Measurements from ENCODE around the gene GRAP. TPM values are rescaled to one million over a fixed set of nuclear protein-coding genes. Genes with fewer than 3 reads are reported as not detected.

Gene GRAP
- total and polyA plus RNA-seq, 10 donors: 36.2 to 114 (median 47.4) TPM

DNA sequence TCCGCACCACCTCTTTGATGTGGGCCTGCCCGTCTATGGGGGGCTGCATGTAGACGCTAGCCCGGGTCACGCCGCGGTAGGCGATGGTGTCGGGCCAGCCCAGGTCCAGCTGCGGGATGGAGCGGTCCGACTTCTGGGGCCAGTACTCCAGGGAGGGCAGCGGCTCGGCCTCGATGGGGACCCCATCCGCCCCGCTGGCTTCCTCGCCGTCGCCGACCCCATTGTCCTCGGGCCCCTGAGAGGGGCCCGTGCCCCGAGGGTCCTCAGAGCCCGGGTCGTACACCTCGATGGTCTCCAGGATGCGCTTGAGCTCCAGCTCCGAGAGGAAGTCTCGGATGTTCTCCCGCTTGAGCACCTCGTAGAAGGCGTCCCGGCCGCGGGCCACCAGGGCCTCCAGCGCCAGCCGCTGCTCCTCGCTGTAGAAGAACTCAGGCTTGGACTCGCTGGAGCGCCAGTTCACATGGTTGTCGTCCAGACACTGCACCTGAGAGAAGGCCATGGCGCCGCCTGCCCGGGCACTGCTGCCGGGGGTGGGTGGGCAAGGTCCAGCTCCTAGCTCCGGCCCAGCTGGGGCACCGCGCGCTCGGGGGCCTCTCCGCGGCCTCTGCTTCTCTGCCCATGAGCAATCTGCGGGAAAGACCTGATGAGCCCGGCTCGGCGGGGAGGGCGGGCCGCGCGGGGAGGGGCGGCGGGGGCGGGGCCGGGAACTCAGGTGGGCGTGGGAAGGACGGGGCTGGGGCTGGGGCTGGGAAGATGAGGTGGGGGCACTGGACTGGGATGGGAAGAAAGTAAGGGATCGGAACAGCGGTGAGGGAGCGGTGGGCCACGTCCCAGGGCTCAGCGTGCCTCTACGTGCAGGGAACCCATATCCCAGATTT, 43.0 kb downstream of the GRAP start:
- intact Hi-C loops (cut with DNase I; ENCODE audit: low total_unique reads): no loop called here
- 22 to 35% (median 26%) methylated on average over 46 to 73 of the region's 73 CpGs for WGBS, 5 donors
- no peak for DNase-seq

DNA sequence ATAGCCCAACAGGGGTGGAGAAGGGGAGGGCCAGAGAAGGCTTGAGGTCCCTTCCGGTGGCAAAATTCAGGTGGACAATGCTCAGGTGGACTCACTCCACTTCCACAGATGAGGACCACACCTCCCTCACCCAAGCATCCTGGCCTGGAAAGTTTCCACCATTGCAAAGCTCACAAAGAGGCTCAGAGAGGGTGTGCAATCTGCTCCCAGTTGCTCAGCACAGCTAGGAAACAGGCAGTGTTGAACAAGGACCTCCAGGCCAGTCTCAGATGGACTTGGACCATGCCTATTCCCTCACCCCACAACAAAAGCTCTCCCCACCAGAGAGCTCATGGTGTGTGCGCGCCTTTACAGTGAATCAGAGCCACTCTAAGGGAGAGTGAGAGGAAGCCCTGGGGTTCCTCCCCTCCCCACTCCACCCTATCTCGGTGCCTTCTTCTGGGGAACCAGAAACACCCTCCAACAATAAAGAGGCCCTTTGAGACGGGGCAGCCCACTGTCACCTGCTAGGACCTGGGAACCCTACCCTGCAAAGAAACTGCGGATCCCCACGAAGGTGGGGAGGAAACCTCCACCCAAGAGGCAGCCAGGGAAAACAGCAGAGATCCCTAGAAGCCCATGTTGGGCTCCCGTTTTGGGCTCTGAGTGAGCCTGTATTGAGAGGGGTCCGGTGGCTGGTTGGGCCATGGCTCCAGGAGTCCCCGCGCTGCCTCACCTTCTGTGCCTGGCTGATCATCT, 43.8 kb downstream of the GRAP start:
- intact Hi-C loops (cut with DNase I; ENCODE audit: low total_unique reads): no loop called here
- 78 to 83% (median 82%) methylated on average over 9 to 11 of the region's 11 CpGs for WGBS, 5 donors
- peak overlapping the region in 4 of 8 donors; percentile 56 to 83 (median 65) for H3K4me3 ChIP-seq

More for the DNA sequence above, 43.0 kb downstream of the GRAP start:
- peak overlapping the region; percentile 43 to 83 (median 60) for H3K4me3 ChIP-seq
- no peaks in the 10 kb centered on the region for H3K36me3 ChIP-seq
- H3K27ac ChIP-seq: peak overlapping the region in 5 of 8 donors; percentile 47 to 79 (median 67)
- H3K9me3 ChIP-seq: no peaks in the 10 kb centered on the region
- peaks cover 9 to 52% (median 31%) of the 10 kb centered on the region in 6 donors for H3K4me1 ChIP-seq
- peaks cover 0 to 15% (median 0%) of the 10 kb centered on the region in 7 donors for H3K27me3 ChIP-seq (replicated peaks in 1 of 7)
- TF ChIP-seq, protein P1, sequence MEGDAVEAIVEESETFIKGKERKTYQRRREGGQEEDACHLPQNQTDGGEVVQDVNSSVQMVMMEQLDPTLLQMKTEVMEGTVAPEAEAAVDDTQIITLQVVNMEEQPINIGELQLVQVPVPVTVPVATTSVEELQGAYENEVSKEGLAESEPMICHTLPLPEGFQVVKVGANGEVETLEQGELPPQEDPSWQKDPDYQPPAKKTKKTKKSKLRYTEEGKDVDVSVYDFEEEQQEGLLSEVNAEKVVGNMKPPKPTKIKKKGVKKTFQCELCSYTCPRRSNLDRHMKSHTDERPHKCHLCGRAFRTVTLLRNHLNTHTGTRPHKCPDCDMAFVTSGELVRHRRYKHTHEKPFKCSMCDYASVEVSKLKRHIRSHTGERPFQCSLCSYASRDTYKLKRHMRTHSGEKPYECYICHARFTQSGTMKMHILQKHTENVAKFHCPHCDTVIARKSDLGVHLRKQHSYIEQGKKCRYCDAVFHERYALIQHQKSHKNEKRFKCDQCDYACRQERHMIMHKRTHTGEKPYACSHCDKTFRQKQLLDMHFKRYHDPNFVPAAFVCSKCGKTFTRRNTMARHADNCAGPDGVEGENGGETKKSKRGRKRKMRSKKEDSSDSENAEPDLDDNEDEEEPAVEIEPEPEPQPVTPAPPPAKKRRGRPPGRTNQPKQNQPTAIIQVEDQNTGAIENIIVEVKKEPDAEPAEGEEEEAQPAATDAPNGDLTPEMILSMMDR (IDR thresholded peaks at IDR 0.05 in 8 of 11, conservative IDR thresholded peaks at IDR 0.05 in 3 of 11): no peak
- TF ChIP-seq POLR2AphosphoS5 (IDR thresholded peaks at IDR 0.05) (no peak), POLR2A (IDR thresholded peaks at IDR 0.05) (no peak)

DNA sequence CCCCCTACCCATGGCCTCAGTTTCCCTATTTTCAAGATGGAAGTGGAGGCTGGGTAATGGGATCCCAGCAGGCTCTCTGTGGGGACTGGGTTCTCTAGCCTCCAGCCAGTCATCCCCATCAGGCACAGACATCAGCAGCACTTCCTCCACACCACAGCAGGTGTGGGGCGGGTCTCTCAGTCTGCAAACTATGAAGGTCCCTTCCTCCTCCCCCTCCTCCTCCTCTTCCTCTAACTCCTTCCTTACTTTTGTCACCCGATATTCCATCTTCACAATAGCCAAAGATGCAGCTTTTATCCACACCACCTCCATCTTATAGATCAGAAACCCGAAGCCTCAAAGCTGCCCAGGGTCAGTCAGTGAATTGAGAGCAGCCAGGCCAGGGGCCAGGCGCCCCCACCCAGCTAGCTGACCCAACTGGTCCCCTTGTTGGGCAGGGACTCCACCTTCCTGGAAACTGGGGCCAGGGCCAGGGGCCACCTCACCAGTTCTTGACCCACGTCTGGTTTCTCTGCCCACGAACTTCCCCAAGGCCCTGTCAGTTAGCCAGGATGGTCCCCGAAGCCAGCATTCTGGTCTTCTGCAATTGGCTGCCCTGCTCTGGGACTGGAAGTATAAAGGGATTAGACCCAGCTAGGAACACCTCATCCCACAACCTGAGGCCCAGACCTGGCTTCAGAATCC, 44.7 kb downstream of the GRAP start:
- H3K27me3 ChIP-seq (replicated peaks in 1 of 7): peaks cover 0 to 15% (median 0%) of the 10 kb centered on the region in 7 donors
- H3K36me3 ChIP-seq: peaks cover 0 to 6% (median 0%) of the 10 kb centered on the region in 6 donors
- WGBS, 5 donors: 51 to 65% (median 58%) methylated on average over 6 to 7 of the region's 7 CpGs
- H3K9me3 ChIP-seq: no peaks in the 10 kb centered on the region
- H3K4me1 ChIP-seq: peaks cover 9 to 52% (median 31%) of the 10 kb centered on the region in 6 donors
- intact Hi-C loops (cut with DNase I; ENCODE audit: low total_unique reads): no loop called here
- TF ChIP-seq, protein P1 (IDR thresholded peaks at IDR 0.05 in 8 of 11, conservative IDR thresholded peaks at IDR 0.05 in 3 of 11): no peak
- TF ChIP-seq POLR2AphosphoS5 (IDR thresholded peaks at IDR 0.05) (no peak), POLR2A (IDR thresholded peaks at IDR 0.05) (no peak)
- no peak for DNase-seq
- H3K4me3 ChIP-seq: no peak overlapping the region
- no peak overlapping the region for H3K27ac ChIP-seq

More for the DNA sequence above, 43.8 kb downstream of the GRAP start:
- Histone ChIP-seq H3K36me3 (no peaks in the 10 kb centered on the region), H3K27me3 (replicated peaks in 1 of 7) (peaks cover 0 to 15% (median 0%) of the 10 kb centered on the region in 7 donors), H3K9me3 (no peaks in the 10 kb centered on the region), H3K27ac (no peak overlapping the region), H3K4me1 (peaks cover 9 to 52% (median 31%) of the 10 kb centered on the region in 6 donors)
- TF ChIP-seq, protein P1 (IDR thresholded peaks at IDR 0.05 in 8 of 11, conservative IDR thresholded peaks at IDR 0.05 in 3 of 11): no peak
- TF ChIP-seq POLR2AphosphoS5 (IDR thresholded peaks at IDR 0.05) (no peak), POLR2A (IDR thresholded peaks at IDR 0.05) (no peak)
- no peak for DNase-seq
